ENCODE data around the gene ZNF398.
"Not testable (repeated sequence)": the region's sequence is repeated elsewhere in the genome, so short reads cannot be mapped to it uniquely, and the experiment has no call there.

ZNF398 gene

GRCh38 chr7:149218469-149219420 lies 71.5 kb downstream of the ZNF398 start:
- Mint-ChIP-seq H3K27me3 (no peaks in the 10 kb centered on the region), H3K4me1 (no peaks in the 10 kb centered on the region), H3K36me3 (peaks cover 36 to 68% of the 10 kb centered on the region in 2 donors), H3K27ac (no peak overlapping the region), H3K9me3 (no peaks in the 10 kb centered on the region), H3K4me3 (no peak overlapping the region)
- no peak for ATAC-seq (replicated peaks)
- no peak for DNase-seq

DNA sequence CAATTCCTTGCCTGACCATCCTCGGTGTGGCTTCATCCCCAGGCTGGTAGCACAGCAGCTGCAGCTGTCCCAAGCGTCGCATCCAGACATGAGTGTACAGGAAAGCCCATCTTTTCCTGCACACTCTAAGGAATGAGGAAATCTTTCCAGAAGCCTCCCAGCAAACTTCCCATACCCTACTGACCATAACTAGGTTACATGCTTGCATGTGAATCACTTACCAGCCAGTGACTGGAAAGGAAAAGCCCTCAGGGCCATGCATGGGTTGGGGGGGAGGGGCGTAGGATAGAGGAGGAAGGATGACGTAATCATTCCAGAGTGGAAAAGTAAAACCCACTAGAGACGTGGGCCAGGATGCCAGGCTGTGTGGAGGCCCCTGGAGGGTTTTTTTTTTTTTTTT lies 73.3 kb downstream of the ZNF398 start:
- Mint-ChIP-seq H3K36me3 (peaks cover 42 to 71% of the 10 kb centered on the region in 2 donors), H3K27ac (no peak overlapping the region), H3K27me3 (no peaks in the 10 kb centered on the region), H3K9me3 (no peaks in the 10 kb centered on the region), H3K4me3 (no peak overlapping the region), H3K4me1 (no peaks in the 10 kb centered on the region)
- DNase-seq = no peak
- ATAC-seq (replicated peaks) = no peak

DNA sequence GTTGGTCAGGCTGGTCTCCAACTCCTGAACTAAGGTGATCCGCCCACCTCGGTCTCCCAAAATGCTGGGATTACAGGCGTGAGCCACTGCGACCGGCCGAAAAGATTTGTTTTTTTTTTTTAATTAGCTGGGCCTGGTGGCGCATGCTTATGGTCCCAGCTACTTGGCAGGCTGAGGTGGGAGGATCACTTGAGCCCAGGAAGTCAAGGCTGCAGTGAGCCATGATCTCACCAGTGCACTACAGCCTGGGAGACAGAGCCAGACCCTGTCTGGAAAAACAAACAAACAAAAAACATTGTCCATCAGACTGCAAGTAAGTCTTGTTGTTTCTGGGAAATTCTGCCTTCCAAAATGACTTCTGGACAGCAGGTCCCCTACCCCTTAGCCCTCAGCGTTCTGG lies 75.9 kb downstream of the ZNF398 start:
- no peaks in the 10 kb centered on the region for H3K4me1 Mint-ChIP-seq
- H3K9me3 Mint-ChIP-seq = no peaks in the 10 kb centered on the region
- DNase-seq (no peak), ATAC-seq (replicated peaks) (no peak)
- peaks cover 38 to 61% of the 10 kb centered on the region in 2 donors for H3K36me3 Mint-ChIP-seq
- no peak overlapping the region for H3K4me3 Mint-ChIP-seq
- H3K27me3 Mint-ChIP-seq = no peaks in the 10 kb centered on the region
- no peak overlapping the region for H3K27ac Mint-ChIP-seq

DNA sequence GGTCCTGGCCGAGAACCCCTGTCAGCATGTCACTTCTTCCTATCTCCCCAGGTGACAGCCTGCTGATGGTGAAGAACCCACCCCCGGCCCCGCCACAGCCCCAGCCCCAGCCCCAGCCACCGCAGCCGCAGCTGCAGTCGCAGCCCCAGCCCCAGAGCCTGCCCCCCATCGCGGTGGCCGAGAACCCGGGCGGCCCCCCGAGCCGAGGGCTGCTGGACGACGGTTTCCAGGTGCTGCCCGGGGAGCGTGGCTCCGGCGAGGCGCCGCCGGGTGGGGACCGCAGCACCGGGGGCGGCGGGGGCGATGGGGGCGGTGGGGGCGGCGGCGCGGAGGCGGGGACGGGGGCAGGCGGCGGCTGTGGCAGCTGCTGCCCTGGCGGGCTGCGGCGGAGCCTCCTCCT lies 76.5 kb downstream of the ZNF398 start:
- Mint-ChIP-seq H3K27me3 (no peaks in the 10 kb centered on the region), H3K9me3 (no peaks in the 10 kb centered on the region), H3K4me3 (no peak overlapping the region), H3K4me1 (peaks cover 0 to under 1% of the 10 kb centered on the region in 2 donors), H3K36me3 (peaks cover 37 to 57% of the 10 kb centered on the region in 2 donors), H3K27ac (no peak overlapping the region)
- ATAC-seq (replicated peaks) = no peak
- no peak for DNase-seq

DNA sequence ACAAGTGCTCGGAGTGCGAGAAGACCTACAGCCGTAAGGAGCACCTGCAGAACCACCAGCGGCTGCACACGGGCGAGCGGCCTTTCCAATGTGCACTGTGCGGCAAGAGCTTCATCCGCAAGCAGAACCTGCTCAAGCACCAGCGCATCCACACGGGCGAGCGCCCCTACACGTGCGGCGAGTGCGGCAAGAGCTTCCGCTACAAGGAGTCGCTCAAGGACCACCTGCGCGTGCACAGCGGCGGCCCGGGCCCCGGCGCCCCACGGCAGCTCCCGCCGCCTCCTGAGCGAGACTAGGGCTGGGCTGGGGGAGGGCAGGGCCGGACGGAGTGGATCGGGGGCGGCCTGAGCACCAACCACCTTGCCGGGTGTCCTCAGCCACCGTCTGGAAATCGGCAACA lies 77.1 kb downstream of the ZNF398 start:
- no peaks in the 10 kb centered on the region for H3K9me3 Mint-ChIP-seq
- peaks cover 32 to 51% of the 10 kb centered on the region in 2 donors for H3K36me3 Mint-ChIP-seq
- H3K27ac Mint-ChIP-seq = no peak overlapping the region
- H3K27me3 Mint-ChIP-seq = no peaks in the 10 kb centered on the region
- no peak overlapping the region for H3K4me3 Mint-ChIP-seq
- ATAC-seq (replicated peaks) = no peak
- peaks cover 0 to 6% of the 10 kb centered on the region in 2 donors for H3K4me1 Mint-ChIP-seq
- DNase-seq = no peak

DNA sequence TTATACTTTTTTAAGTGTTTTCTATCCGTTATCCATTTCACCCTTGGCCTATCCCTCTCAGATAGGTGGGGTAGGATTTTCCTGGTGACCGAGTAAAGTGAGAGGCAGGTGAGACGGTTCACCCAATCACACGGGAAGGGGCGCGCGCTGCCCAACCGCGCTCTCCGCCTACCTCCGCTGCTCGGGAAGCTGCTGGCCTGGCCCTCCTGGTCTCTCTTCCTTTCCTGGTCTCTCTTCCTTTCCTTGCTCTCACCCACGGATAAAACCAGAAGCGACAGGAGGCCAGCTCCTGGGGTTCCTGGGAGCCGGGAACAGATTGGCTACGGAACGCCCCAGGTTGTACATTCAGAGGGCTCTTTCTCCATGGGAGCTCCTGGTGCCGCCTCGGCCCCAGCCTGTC lies 77.9 kb downstream of the ZNF398 start:
- Mint-ChIP-seq H3K27ac (no peak overlapping the region), H3K27me3 (no peaks in the 10 kb centered on the region), H3K4me1 (peaks cover 0 to 9% of the 10 kb centered on the region in 2 donors), H3K4me3 (no peak overlapping the region), H3K36me3 (peaks cover 30 to 45% of the 10 kb centered on the region in 2 donors), H3K9me3 (no peaks in the 10 kb centered on the region)
- DNase-seq = no peak
- no peak for ATAC-seq (replicated peaks)

DNA sequence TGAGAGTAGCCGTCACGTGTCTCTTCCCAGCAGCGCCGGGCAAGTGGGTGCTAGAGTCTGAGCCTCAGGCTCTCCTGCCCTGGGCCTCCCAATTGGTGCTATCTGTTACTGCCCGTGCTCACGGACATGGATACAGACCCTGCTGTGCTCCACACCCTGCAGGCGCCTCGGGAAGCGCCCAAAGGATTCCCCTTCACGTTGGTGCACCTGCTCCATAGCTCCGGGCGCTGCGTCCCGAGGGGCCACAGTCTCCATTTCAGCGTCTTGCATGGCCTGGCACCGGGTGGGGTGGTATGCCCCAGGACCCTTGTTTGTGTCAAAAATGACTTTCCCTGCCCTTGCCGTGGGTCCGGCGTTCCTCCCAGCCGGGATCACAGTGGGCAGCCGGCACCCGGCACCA lies 78.4 kb downstream of the ZNF398 start:
- ATAC-seq (replicated peaks) = no peak
- H3K36me3 Mint-ChIP-seq = peaks cover 30 to 45% of the 10 kb centered on the region in 2 donors
- DNase-seq = no peak
- H3K4me1 Mint-ChIP-seq = peaks cover 0 to 9% of the 10 kb centered on the region in 2 donors
- no peaks in the 10 kb centered on the region for H3K9me3 Mint-ChIP-seq
- H3K27me3 Mint-ChIP-seq = no peaks in the 10 kb centered on the region
- H3K4me3 Mint-ChIP-seq = no peak overlapping the region
- H3K27ac Mint-ChIP-seq = no peak overlapping the region

DNA sequence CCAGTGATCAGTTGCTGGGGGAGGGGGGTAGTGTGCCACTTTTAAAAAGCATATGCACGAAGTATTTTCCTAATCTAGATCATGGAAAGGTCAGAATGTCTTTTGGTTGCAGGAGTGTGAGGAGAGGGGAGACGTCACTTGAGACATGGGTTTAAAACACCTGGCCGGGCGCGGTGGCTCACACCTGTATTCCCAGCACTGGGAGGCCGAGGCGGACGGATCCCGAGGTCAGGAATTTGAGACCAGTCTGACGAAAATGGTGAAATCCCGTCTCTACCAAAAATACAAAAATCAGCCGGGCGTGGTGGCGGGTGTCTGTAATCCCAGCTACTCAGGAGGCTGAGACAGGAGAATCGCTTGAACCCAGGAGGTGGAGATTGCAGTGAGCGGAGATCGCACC lies 79.1 kb downstream of the ZNF398 start:
- DNase-seq; H3K27me3 Mint-ChIP-seq; H3K4me3 Mint-ChIP-seq; H3K4me1 Mint-ChIP-seq; H3K27ac Mint-ChIP-seq; ATAC-seq (replicated peaks); H3K9me3 Mint-ChIP-seq: not testable (repeated sequence)
- peaks cover 25 to 39% of the 10 kb centered on the region in 2 donors for H3K36me3 Mint-ChIP-seq

DNA sequence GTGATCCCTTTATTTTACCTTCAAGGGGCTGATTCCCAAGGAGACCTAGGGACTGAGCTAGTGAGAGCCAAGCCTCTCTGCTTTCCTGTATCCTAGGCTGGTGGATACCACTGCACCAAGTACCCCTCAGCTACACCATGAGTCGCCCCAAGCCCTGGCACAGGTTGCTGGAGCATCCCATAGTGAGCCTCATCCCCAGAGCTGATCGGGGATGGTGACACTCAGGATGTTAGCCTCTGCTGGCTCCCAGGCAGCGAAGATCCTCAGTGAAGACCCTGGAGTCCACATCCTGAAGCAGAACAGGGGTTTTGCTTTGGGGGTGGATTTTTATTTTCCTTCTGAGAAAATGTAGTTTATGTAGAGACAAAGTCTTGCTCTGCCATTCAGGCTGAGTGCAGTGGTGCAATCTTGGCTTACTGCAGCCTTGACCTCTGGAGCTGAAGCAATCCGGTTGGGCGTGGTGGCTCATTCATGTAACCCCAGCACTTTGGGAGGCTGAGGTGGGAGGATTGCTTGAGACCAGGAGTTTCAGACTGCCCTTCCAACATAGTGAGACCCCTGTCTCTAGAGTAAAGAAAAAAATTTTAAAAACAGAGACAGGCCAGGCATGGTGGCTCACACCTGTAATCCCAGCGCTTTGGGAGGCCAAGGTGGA lies 79.7 kb downstream of the ZNF398 start:
- peaks cover 20 to 34% of the 10 kb centered on the region in 2 donors for H3K36me3 Mint-ChIP-seq
- no peak overlapping the region for H3K4me3 Mint-ChIP-seq
- H3K27ac Mint-ChIP-seq = no peak overlapping the region
- H3K4me1 Mint-ChIP-seq = peaks cover 0 to 9% of the 10 kb centered on the region in 2 donors
- no peak for DNase-seq
- no peaks in the 10 kb centered on the region for H3K27me3 Mint-ChIP-seq
- H3K9me3 Mint-ChIP-seq = no peaks in the 10 kb centered on the region
- no peak for ATAC-seq (replicated peaks)

DNA sequence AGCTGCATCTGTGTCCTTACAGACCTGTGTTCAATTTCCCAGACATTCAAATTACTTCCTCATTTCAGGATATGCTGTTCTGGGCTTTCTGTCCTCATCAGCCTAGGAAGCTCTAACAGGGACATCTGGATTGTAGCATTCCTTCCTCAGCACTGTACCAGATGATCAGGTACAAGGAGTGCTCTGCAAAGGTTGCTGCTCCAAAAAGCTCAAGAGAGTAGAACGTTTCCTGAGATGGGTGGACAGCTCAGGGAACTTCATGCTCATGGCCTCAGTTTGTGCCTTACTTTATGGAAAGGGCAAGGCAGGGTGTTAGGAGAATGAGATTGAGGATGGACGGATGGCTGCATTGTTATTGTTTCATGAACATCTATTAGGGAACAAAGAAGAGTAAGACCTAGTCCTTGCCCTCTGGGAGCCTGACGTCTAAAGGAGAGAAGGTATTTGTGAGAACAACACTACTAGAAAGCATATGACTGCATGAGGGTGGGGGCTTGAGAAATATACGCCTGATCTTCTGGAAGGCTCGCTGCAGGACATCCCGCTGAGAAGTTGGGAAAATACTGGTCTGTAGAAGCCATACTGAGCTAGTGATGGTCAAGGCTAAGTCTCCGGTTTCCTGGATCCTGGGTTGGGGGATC lies 81.7 kb downstream of the ZNF398 start:
- DNase-seq = no peak
- H3K9me3 Mint-ChIP-seq = no peaks in the 10 kb centered on the region
- peak in 1 of 2 donors; percentile 18 for ATAC-seq (replicated peaks)
- H3K27ac Mint-ChIP-seq = no peak overlapping the region
- H3K36me3 Mint-ChIP-seq = peaks cover 18 to 27% of the 10 kb centered on the region in 2 donors
- H3K27me3 Mint-ChIP-seq = peaks cover 12 to 13% of the 10 kb centered on the region in 2 donors
- no peak overlapping the region for H3K4me3 Mint-ChIP-seq
- H3K4me1 Mint-ChIP-seq = peaks cover 0 to 9% of the 10 kb centered on the region in 2 donors

GRCh38 chr7:149229526-149229925 lies 82.3 kb downstream of the ZNF398 start:
- Mint-ChIP-seq H3K27ac (peak overlapping the region; percentile 66), H3K4me3 (no peak overlapping the region), H3K4me1 (peaks cover 0 to 9% of the 10 kb centered on the region in 2 donors), H3K27me3 (peaks cover 15 to 16% of the 10 kb centered on the region in 2 donors), H3K36me3 (peaks cover 15 to 23% of the 10 kb centered on the region in 2 donors), H3K9me3 (no peaks in the 10 kb centered on the region)
- DNase-seq (no peak), ATAC-seq (replicated peaks) (peak; percentile 28 to 31)

DNA sequence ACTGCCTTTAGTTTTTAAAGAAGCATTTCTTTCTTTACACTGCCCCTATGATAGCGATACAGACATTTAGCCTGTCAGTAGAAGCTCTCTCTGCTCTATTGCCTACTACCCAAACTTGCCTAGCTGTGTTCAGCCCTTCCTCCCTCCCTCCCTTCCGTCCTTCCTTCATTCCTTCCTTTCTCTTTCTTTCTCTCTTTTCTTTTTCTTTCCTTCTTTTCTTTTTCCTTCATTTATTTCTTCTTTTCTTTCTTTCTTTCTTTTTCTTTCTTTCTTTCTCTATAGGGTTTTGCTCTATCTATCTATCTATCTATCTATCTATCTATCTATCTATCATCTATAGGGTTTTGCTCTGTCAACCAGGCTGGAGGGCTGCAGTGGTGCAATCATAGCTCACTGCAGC lies 85.1 kb downstream of the ZNF398 start:
- DNase-seq (no peak), ATAC-seq (replicated peaks) (no peak)
- peaks cover 15 to 16% of the 10 kb centered on the region in 2 donors for H3K27me3 Mint-ChIP-seq
- no peak overlapping the region for H3K4me3 Mint-ChIP-seq
- H3K36me3 Mint-ChIP-seq = no peaks in the 10 kb centered on the region
- peaks cover 0 to 9% of the 10 kb centered on the region in 2 donors for H3K4me1 Mint-ChIP-seq
- H3K27ac Mint-ChIP-seq = no peak overlapping the region
- no peaks in the 10 kb centered on the region for H3K9me3 Mint-ChIP-seq
